Heart left ventricle (tissue), 16 donors: Measurements from ENCODE around the gene GPR78. TPM values are rescaled to one million over a fixed set of nuclear protein-coding genes. Genes with fewer than 3 reads are reported as not detected.

Source experiments
- ATAC-seq, 4 donors: fragments of 200-7000 bp; cut with Tn5 transposase; one replicate each; pipeline ENCODE4 v1.9.1; 2020 to 2022; ENCODE audit warnings: moderate library complexity in 4 of 4, mild to moderate bottlenecking in 3 of 4, moderate number of reproducible peaks in 1 of 4
- DNase-seq, 5 donors: peaks; one replicate each; pipeline ENCODE4 v3.0.0-alpha.2; 2020
- H3K27ac ChIP-seq, 12 donors: fragments of 200-600 bp; sonication (generic) in 4 of 12; one replicate each; pipeline versions ENCODE4 v1.5.0 to v1.8.0; 2016 to 2022; ENCODE audit warnings: mild to moderate bottlenecking in 2 of 12
- H3K27me3 ChIP-seq, 9 donors: fragments of 200-600 bp; sonication (generic) in 2 of 9; one replicate each; pipeline versions ENCODE4 v1.5.1 to v1.8.0; 2016 to 2022; ENCODE audit warnings: mild to moderate bottlenecking in 3 of 9
- H3K36me3 ChIP-seq, 9 donors: fragments of 200-600 bp; sonication (generic) in 2 of 9; one replicate each; pipeline versions ENCODE4 v1.5.0 to v1.8.0; 2018 to 2022; ENCODE audit warnings: mild to moderate bottlenecking in 2 of 9
- H3K4me1 ChIP-seq, 12 donors: fragments of 200-600 bp; sonication (generic) in 4 of 12; one replicate each; pipeline versions ENCODE4 v1.5.0 to v1.8.0; 2016 to 2022; ENCODE audit warnings: mild to moderate bottlenecking in 3 of 12
- H3K4me3 ChIP-seq, 12 donors: fragments of 200-600 bp; sonication (generic) in 4 of 12; one replicate each; pipeline versions ENCODE4 v1.5.0 to v1.8.0; 2017 to 2022; ENCODE audit warnings: mild to moderate bottlenecking in 9 of 12, moderate library complexity in 4 of 12
- H3K9me3 ChIP-seq, 12 donors: fragments of 200-600 bp; sonication (generic) in 4 of 12; one replicate each; pipeline versions ENCODE4 v1.5.0 to v1.8.0; 2016 to 2022; ENCODE audit warnings: mild to moderate bottlenecking in 1 of 12
- POLR2A ChIP-seq, 2 donors: fragments of 450-650 bp; IDR thresholded peaks; one replicate each; pipeline ENCODE4 v1.6.1; 2017; ENCODE audit warnings: antibody characterized with exemption in 2 of 2, mild to moderate bottlenecking in 2 of 2, moderate library complexity in 2 of 2
- WGBS, 4 donors: extraction: QIAGEN DNeasy Blood & Tissue Kit in 2 of 4; methylation state at CpG; one replicate each; pipeline versions ENCODE4 v1.1.5 to v1.1.7; 2013 to 2018; 5-methylcytosine and 5-hydroxymethylcytosine counted together
- intact Hi-C, 10 donors: fragments of 100-400 bp; cut with DNase I; formaldehyde crosslinking; loops; one replicate each; pipeline versions ENCODE4 v1.11.1 to v1.14.2; 2022
- polyA plus RNA-seq, 2 donors: library from polyadenylated mRNA; stranded (reverse); fragments of 200-250 nt; gene quantifications; one replicate each; pipeline ENCODE4 v1.2.3, GENCODE V29; 2013
- total RNA-seq, 9 donors: library from RNA; depleted of rRNA in 2 of 9; stranded (reverse); fragments of >200 nt in 2 of 9; fragmentation: NEBNext Ultra II Directional in 3 of 9; extraction: Animal tissue kit (Norgen Biotek cat#: 25700) in 3 of 9; gene quantifications; one replicate each; pipeline versions ENCODE4 v1.1.0 to v1.2.4, GENCODE V29; 2016 to 2023
- TF ChIP-seq, protein P1 (sequence below), 12 donors: fragments of 200-600 bp; sonication (generic) in 4 of 12; IDR thresholded peaks; one replicate each; pipeline versions ENCODE4 v1.5.0 to v1.8.0; 2018 to 2022; ENCODE audit warnings: antibody characterized with exemption in 12 of 12, mild to moderate bottlenecking in 5 of 12
- donor health status: ischemic (EF 13 %, LVEDD 7.1; RV severe dilation, severe dysfunction).
- donor health status: healthy with polysubstance abuse.
- donor health status: DM: no; HTN: yes; CAD: no.
- donor health status: DM: no; HTN: no; CAD: no.
- donor health status: ischemic (EF 25% LVEDD 6.9; RV normal size, moderate dysfunction).
- donor health status: ischemic (EF 25% LVEDD 5.7; RV mildly dilated, moderate dysfunction).
- donor health status: healthy.
- donor health status: DM: yes; HTN: yes; CAD: no.
- donor health status: ischemic (EF 35%, LVEDD 5.7; RV mildly dilated, moderate dysfunction).
- donor health status: nonischemic (EF 11% LVEDD 7.7; RV severe dilation, severe dysfunction).
- donor health status: DM: yes; HTN: yes; CAD: no.
- donor health status: PGD.
- donor health status: ischemic (EF 29% LVEDD 5.4; RV normal size, mild dysfunction).
- donor health status: nonischemic (EF 23%, LVEDD 6.1; RV moderate dilation, normal function).

GPR78 gene
- total and polyA plus RNA-seq, 11 donors = 0.11 TPM; not detected in 10

DNA sequence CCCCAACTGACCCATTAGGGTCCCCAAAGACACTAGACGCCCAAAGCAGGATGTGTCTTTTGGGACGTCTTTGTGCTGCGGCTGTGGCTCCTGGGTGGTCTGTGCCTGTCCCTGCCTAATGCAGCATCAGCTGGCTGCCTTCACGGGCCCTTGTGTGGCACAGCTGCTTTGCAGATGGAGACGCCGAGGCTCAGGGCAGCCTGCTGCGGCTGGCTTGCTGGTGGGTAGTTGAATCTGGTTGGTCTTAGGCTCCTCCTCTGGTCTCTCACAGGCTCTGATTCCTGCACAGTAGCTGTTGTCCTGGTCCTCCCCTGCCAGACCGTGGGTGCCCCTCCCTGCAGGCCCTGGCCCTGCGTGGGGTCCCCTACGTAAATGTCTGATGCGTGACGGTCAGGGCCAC is 20.5 kb downstream of the GPR78 start:
- DNase-seq = peak in 1 of 5 donors; percentile 54
- intact Hi-C loops = loop anchor here (10.0 kb wide), 2 partner anchors 284 to 314 kb away; no protein-coding TSS in a partner anchor

DNA sequence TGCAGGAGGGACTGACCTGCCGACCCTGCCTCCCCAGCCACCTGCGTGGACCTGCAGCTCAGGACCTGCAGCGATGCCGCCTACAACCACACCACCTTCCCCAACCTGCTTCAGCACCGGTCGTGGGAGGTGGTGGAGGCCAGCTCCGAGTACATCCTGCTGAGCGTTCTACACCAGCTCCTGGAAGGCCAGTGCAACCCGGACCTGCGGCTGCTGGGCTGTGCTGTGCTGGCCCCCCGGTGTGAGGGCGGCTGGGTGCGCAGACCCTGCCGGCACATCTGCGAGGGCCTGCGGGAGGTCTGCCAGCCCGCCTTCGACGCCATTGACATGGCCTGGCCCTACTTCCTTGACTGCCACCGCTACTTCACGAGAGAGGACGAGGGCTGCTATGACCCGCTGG is 20.9 kb downstream of the GPR78 start:
- WGBS, 4 donors = 85 to 88% (median 86%) methylated on average over 12 to 23 of the region's 23 CpGs
- Histone ChIP-seq H3K9me3 (no peaks in the 10 kb centered on the region), H3K27me3 (peaks cover 0 to 19% (median 0%) of the 10 kb centered on the region in 9 donors), H3K4me3 (no peak overlapping the region), H3K4me1 (no peaks in the 10 kb centered on the region), H3K36me3 (no peaks in the 10 kb centered on the region), H3K27ac (no peak overlapping the region)
- ATAC-seq = no peak
- DNase-seq = peak in 1 of 5 donors; percentile 62
- intact Hi-C loops = loop anchor here (10.0 kb wide), 2 partner anchors 284 to 314 kb away; no protein-coding TSS in a partner anchor
- no peak for TF ChIP-seq POLR2A (IDR thresholded peaks at IDR 0.05)
- TF ChIP-seq, protein P1, sequence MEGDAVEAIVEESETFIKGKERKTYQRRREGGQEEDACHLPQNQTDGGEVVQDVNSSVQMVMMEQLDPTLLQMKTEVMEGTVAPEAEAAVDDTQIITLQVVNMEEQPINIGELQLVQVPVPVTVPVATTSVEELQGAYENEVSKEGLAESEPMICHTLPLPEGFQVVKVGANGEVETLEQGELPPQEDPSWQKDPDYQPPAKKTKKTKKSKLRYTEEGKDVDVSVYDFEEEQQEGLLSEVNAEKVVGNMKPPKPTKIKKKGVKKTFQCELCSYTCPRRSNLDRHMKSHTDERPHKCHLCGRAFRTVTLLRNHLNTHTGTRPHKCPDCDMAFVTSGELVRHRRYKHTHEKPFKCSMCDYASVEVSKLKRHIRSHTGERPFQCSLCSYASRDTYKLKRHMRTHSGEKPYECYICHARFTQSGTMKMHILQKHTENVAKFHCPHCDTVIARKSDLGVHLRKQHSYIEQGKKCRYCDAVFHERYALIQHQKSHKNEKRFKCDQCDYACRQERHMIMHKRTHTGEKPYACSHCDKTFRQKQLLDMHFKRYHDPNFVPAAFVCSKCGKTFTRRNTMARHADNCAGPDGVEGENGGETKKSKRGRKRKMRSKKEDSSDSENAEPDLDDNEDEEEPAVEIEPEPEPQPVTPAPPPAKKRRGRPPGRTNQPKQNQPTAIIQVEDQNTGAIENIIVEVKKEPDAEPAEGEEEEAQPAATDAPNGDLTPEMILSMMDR (IDR thresholded peaks at IDR 0.05) = no peak

More for the DNA sequence above, 20.5 kb downstream of the GPR78 start:
- H3K36me3 ChIP-seq = no peaks in the 10 kb centered on the region
- no peaks in the 10 kb centered on the region for H3K9me3 ChIP-seq
- no peak for ATAC-seq
- peaks cover 0 to 19% (median 0%) of the 10 kb centered on the region in 9 donors for H3K27me3 ChIP-seq
- no peaks in the 10 kb centered on the region for H3K4me1 ChIP-seq
- TF ChIP-seq POLR2A (IDR thresholded peaks at IDR 0.05) = no peak
- TF ChIP-seq, protein P1 (IDR thresholded peaks at IDR 0.05) = no peak
- H3K4me3 ChIP-seq = no peak overlapping the region
- H3K27ac ChIP-seq = no peak overlapping the region
- 73 to 83% (median 81%) methylated on average over 6 to 12 of the region's 12 CpGs for WGBS, 4 donors

- ATAC-seq (no peak), DNase-seq (no peak)
- no peak for TF ChIP-seq POLR2A (IDR thresholded peaks at IDR 0.05)
- TF ChIP-seq, protein P1 (IDR thresholded peaks at IDR 0.05) = no peak
- H3K4me3 ChIP-seq = no peak overlapping the region
- WGBS, 4 donors = 76 to 82% (median 78%) methylated on average over 9 to 10 of the region's 10 CpGs
- H3K4me1 ChIP-seq = no peaks in the 10 kb centered on the region
- no peaks in the 10 kb centered on the region for H3K36me3 ChIP-seq
- intact Hi-C loops = loop anchor here (10.0 kb wide), 2 partner anchors 283 to 313 kb away; no protein-coding TSS in a partner anchor
- no peaks in the 10 kb centered on the region for H3K9me3 ChIP-seq
- H3K27ac ChIP-seq = no peak overlapping the region
- peaks cover 0 to 21% (median 0%) of the 10 kb centered on the region in 9 donors for H3K27me3 ChIP-seq
These were observed 21.4 kb downstream of the GPR78 start for GRCh38 chr4:8601556-8601955.

- no peak overlapping the region for H3K4me3 ChIP-seq
- peaks cover 0 to 6% (median 2%) of the 10 kb centered on the region in 12 donors for H3K4me1 ChIP-seq
- 56 to 71% (median 64%) methylated on average over 14 to 19 of the region's 19 CpGs for WGBS, 4 donors
- H3K36me3 ChIP-seq = no peaks in the 10 kb centered on the region
- no peaks in the 10 kb centered on the region for H3K9me3 ChIP-seq
- H3K27me3 ChIP-seq = peaks cover 0 to 34% (median 8%) of the 10 kb centered on the region in 9 donors
- intact Hi-C loops = loop anchor here (10.0 kb wide), 2 partner anchors 282 to 312 kb away; no protein-coding TSS in a partner anchor
- ATAC-seq = no peak
- no peak overlapping the region for H3K27ac ChIP-seq
- TF ChIP-seq POLR2A (IDR thresholded peaks at IDR 0.05) = no peak
- TF ChIP-seq, protein P1 (IDR thresholded peaks at IDR 0.05) = no peak
- no peak for DNase-seq
These were observed 22.7 kb downstream of the GPR78 start for GRCh38 chr4:8602686-8603430.
